SK-N-SH (cell line): Measurements from ENCODE around the gene PIK3R5. TPM values are rescaled to one million over a fixed set of nuclear protein-coding genes. Genes with fewer than 3 reads are reported as not detected.

Experiments used
- CTCF ChIA-PET: fragments of 300-600, 350-600 bp; formaldehyde crosslinking; extraction: SDS; loops from one replicate; lab custom pipeline; 2021; lab: Yijun Ruan, JAX
- POLR2A ChIA-PET: fragments of 350-600 bp; sonication (Branson Sonifier 250); formaldehyde crosslinking; extraction: SDS; loops from one replicate; lab custom pipeline; 2020; ENCODE audit warnings: antibody characterized with exemption, inconsistent platforms; lab: Yijun Ruan, JAX
- DNase-seq: peaks from one replicate; pipeline ENCODE4 v3.0.0; 2012
- H2AFZ ChIP-seq: fragments of 200-600 bp; sonication (generic); 2 replicates; pipeline ENCODE4 v1.8.1; 2016; ENCODE audit warnings: antibody characterized with exemption, mild to moderate bottlenecking, low read depth
- H3F3A ChIP-seq: fragments of 200-600 bp; sonication (generic); replicated peaks from 2 replicates; pipeline ENCODE3; 2016; ENCODE audit warnings: antibody characterized with exemption, mild to moderate bottlenecking; ENCODE audit not compliant: insufficient read depth
- H3K27ac ChIP-seq, 2 experiments: fragments of 200-500 bp in 1 of 2; fragments of 200-600 bp in 1 of 2; sonication (Bioruptor generic) in 1 of 2; sonication (generic), shearing (Covaris generic) in 1 of 2; 2 replicates each; pipeline versions ENCODE4 v1.5.1 to v1.6.1; 2014 to 2016; ENCODE audit warnings: low read depth in 2 of 2, inconsistent platforms in 1 of 2, low read length in 1 of 2, mild to moderate bottlenecking in 1 of 2, mixed read lengths in 1 of 2
- H3K27me3 ChIP-seq: fragments of 200-600 bp; sonication (generic), shearing (Covaris generic); 2 replicates; pipeline ENCODE4 v1.6.1; 2016; ENCODE audit warnings: mixed run types; ENCODE audit not compliant: insufficient read depth
- H3K36me3 ChIP-seq, 2 experiments: fragments of 200-500 bp in 1 of 2; fragments of 200-600 bp in 1 of 2; sonication (Bioruptor generic) in 1 of 2; sonication (generic) in 1 of 2; replicated peaks in 1 of 2; 2 replicates each; pipeline versions ENCODE3 to v1.5.1; 2014 to 2016; ENCODE audit warnings: low read length in 1 of 2, mild to moderate bottlenecking in 1 of 2; ENCODE audit not compliant: insufficient read depth in 2 of 2, control insufficient read depth in 1 of 2
- H3K4me1 ChIP-seq, 2 experiments: fragments of 200-500 bp in 1 of 2; fragments of 200-600 bp in 1 of 2; sonication (Bioruptor generic) in 1 of 2; sonication (generic), shearing (Covaris generic) in 1 of 2; 2 replicates each; pipeline versions ENCODE4 v1.5.1 to v1.6.1; 2014 to 2016; ENCODE audit warnings: low read depth in 1 of 2, low read length in 1 of 2, mixed run types in 1 of 2; ENCODE audit not compliant: insufficient read depth in 2 of 2, control insufficient read depth in 1 of 2
- H3K4me2 ChIP-seq: fragments of 200-600 bp; sonication (generic), shearing (Covaris generic); 2 replicates; pipeline ENCODE4 v1.6.1; 2017; ENCODE audit warnings: mixed run types
- H3K4me3 ChIP-seq, 2 experiments: fragments of 200-500 bp in 1 of 2; fragments of 200-600 bp in 1 of 2; sonication (Bioruptor generic) in 1 of 2; sonication (generic), shearing (Covaris generic) in 1 of 2; 2 replicates each; pipeline versions ENCODE4 v1.5.1 to v1.8.1; 2014 to 2016; ENCODE audit warnings: low read depth in 2 of 2, inconsistent platforms in 1 of 2, low read length in 1 of 2, mild to moderate bottlenecking in 1 of 2, mixed read lengths in 1 of 2, moderate library complexity in 1 of 2
- H3K79me2 ChIP-seq: fragments of 200-600 bp; sonication (generic); 2 replicates; pipeline ENCODE4 v1.8.1; 2017; ENCODE audit warnings: mild to moderate bottlenecking; ENCODE audit not compliant: insufficient read depth
- H3K9ac ChIP-seq: fragments of 200-600 bp; sonication (generic); 2 replicates; pipeline ENCODE4 v1.6.1; 2017; ENCODE audit warnings: mixed run types
- H3K9me2 ChIP-seq: fragments of 200-600 bp; sonication (generic); 2 replicates; pipeline ENCODE4 v1.6.1; 2017; ENCODE audit warnings: mixed run types
- H3K9me3 ChIP-seq: fragments of 200-600 bp; sonication (generic); 2 replicates; pipeline ENCODE4 v1.6.1; 2017; ENCODE audit warnings: mixed run types, mild to moderate bottlenecking, moderate library complexity
- H4K20me1 ChIP-seq: fragments of 200-600 bp; sonication (generic); 2 replicates; pipeline ENCODE4 v1.6.1; 2017; ENCODE audit warnings: mild to moderate bottlenecking, mixed run types; ENCODE audit not compliant: insufficient read depth
- CTCF ChIP-seq: fragments of 200-600 bp; sonication (generic); IDR thresholded peaks from 2 replicates; pipeline ENCODE4 v1.6.1; 2017; ENCODE audit warnings: antibody characterized with exemption, mild to moderate bottlenecking, moderate library complexity
- ELF1 ChIP-seq: IDR thresholded peaks from 2 replicates; pipeline ENCODE4 v1.4.0; 2012
- FOXM1 ChIP-seq: IDR thresholded peaks from 2 replicates; pipeline ENCODE4 v1.4.0; 2012; ENCODE audit warnings: low read depth, mild to moderate bottlenecking
- GATA2 ChIP-seq: sonication (generic); formaldehyde crosslinking; IDR thresholded peaks from 2 replicates; pipeline ENCODE4 v1.5.0; 2020; ENCODE audit warnings: mild to moderate bottlenecking, missing genetic modification reagents
- RAD21 ChIP-seq: IDR thresholded peaks from 2 replicates; pipeline ENCODE4 v1.6.1; 2012; ENCODE audit warnings: mild to moderate bottlenecking, low read length
- SMC3 ChIP-seq: IDR thresholded peaks from 2 replicates; pipeline ENCODE4 v1.6.1; 2012; ENCODE audit warnings: low read depth, low read length, improper control_type of control experiment
- WGBS: methylation state at CpG from one replicate; pipeline ENCODE4 v1.1.6; 2017; ENCODE audit warnings: low lambda C conversion rate; 5-methylcytosine and 5-hydroxymethylcytosine counted together
- polyA plus RNA-seq, 3 experiments: library from polyadenylated mRNA; depleted of rRNA; stranded (reverse); fragments of >200 nt; gene quantifications; 2 replicates each; pipeline ENCODE4 v1.2.3, GENCODE V29; 2012
- TF ChIP-seq, protein P1 (sequence below): IDR thresholded peaks from 2 replicates; pipeline ENCODE4; 2012
- TF ChIP-seq, protein P2 (sequence below): IDR thresholded peaks from 2 replicates; pipeline ENCODE4 v1.6.1; 2012; ENCODE audit warnings: mild to moderate bottlenecking, low read depth, low read length, moderate library complexity

The PIK3R5 gene
- polyA plus RNA-seq, 1 of the 3 experiments (the other 2 are of a cell fraction): not detected

DNA sequence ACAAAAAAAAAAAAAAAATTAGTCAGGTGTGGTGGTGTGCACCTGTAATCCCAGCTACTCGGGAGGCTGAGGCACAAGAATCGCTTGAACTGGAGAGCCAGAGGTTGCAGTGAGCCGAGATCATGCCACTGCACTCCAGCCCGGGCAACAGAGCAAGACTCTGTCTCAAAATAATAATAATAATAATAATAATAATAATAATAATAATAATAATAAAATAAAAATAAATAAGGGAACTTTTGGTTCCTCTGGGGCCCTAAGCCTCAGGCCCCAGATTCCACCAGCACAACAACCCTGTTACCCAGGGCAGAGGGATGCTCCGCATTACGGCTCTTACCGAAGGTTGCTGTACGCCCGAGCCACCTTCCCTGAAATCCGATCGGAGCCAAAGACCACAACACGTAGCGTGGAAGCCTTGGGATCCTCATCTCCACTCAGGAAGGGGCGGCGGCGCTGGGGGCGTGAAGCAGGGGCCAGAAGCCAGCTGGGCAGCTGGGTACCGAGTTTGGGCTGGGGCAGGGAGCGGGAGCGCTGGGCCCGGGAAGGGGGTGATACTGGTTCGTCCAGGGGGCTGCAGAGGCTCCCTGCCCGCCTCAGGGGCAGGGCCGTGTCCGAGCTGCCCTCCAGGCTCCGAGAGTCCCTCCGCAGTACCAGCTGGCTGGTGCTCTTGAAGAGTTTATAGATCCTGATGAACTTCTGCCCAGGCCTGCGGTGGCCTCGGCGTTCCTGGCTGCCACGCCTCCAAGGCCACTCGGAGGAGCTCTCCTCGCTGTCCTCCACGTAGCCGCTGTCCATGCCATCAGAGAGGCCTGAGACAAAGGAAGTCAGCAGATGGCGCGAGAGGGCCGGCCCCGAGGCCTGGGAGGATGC lies 77.4 kb downstream of the PIK3R5 start:
- Histone ChIP-seq H3K4me1 (no peaks in the 10 kb centered on the region), H3K4me3 (no peak overlapping the region), H3K27ac (no peak overlapping the region), H3K27me3 (no peaks in the 10 kb centered on the region; the same call in 1 of the 2 replicates), H2AFZ (no peak overlapping the region), H3K9ac (no peak overlapping the region), H3K9me3 (no peaks in the 10 kb centered on the region), H3K4me2 (no peak overlapping the region), H3K36me3 (no peaks in the 10 kb centered on the region), H3K79me2 (no peaks in the 10 kb centered on the region), H3F3A (no peaks in the 10 kb centered on the region), H3K9me2 (no peaks in the 10 kb centered on the region), H4K20me1 (no peaks in the 10 kb centered on the region)
- 45% methylated on average over 13 of the region's 39 CpGs for WGBS
- ChIA-PET POLR2A (no interaction called here), CTCF (interaction anchor here (0.7 to 1.5 kb wide), 6 partner anchors 17 to 644 kb away, joined by 3 to 8 read pairs (median 3); no protein-coding TSS in a partner anchor)
- DNase-seq: peak; percentile 66
- TF ChIP-seq CTCF (peak; percentile 52), SMC3 (peak; percentile 40), ELF1 (no peak), RAD21 (peak; percentile 57)
- TF ChIP-seq, protein P1, sequence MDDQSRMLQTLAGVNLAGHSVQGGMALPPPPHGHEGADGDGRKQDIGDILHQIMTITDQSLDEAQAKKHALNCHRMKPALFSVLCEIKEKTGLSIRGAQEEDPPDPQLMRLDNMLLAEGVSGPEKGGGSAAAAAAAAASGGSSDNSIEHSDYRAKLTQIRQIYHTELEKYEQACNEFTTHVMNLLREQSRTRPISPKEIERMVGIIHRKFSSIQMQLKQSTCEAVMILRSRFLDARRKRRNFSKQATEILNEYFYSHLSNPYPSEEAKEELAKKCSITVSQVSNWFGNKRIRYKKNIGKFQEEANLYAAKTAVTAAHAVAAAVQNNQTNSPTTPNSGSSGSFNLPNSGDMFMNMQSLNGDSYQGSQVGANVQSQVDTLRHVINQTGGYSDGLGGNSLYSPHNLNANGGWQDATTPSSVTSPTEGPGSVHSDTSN: no peak
- TF ChIP-seq, protein P2, sequence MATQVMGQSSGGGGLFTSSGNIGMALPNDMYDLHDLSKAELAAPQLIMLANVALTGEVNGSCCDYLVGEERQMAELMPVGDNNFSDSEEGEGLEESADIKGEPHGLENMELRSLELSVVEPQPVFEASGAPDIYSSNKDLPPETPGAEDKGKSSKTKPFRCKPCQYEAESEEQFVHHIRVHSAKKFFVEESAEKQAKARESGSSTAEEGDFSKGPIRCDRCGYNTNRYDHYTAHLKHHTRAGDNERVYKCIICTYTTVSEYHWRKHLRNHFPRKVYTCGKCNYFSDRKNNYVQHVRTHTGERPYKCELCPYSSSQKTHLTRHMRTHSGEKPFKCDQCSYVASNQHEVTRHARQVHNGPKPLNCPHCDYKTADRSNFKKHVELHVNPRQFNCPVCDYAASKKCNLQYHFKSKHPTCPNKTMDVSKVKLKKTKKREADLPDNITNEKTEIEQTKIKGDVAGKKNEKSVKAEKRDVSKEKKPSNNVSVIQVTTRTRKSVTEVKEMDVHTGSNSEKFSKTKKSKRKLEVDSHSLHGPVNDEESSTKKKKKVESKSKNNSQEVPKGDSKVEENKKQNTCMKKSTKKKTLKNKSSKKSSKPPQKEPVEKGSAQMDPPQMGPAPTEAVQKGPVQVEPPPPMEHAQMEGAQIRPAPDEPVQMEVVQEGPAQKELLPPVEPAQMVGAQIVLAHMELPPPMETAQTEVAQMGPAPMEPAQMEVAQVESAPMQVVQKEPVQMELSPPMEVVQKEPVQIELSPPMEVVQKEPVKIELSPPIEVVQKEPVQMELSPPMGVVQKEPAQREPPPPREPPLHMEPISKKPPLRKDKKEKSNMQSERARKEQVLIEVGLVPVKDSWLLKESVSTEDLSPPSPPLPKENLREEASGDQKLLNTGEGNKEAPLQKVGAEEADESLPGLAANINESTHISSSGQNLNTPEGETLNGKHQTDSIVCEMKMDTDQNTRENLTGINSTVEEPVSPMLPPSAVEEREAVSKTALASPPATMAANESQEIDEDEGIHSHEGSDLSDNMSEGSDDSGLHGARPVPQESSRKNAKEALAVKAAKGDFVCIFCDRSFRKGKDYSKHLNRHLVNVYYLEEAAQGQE: peak; percentile 49; the same call in 1 of the 2 replicates

- Histone ChIP-seq H3K9me3 (no peaks in the 10 kb centered on the region), H3K36me3 (no peaks in the 10 kb centered on the region), H3K9me2 (no peaks in the 10 kb centered on the region), H3K4me3 (no peak overlapping the region), H3K27ac (no peak overlapping the region)
- no peak for DNase-seq
- TF ChIP-seq RAD21: no peak
- TF ChIP-seq GATA2 (CRISPR knock-in tag): no peak
- TF ChIP-seq, protein P1: no peak
- no peak for TF ChIP-seq FOXM1
- TF ChIP-seq, all 33 proteins: peak for 0
- H2AFZ ChIP-seq: no peak overlapping the region
- CTCF ChIA-PET: no interaction called here
- peaks cover 6% of the 10 kb centered on the region for H3K27me3 ChIP-seq
- no peaks in the 10 kb centered on the region for H3K79me2 ChIP-seq
- H3K4me1 ChIP-seq: no peaks in the 10 kb centered on the region
- POLR2A ChIA-PET: no interaction called here
- H3K9ac ChIP-seq: no peak overlapping the region
- H3F3A ChIP-seq: no peaks in the 10 kb centered on the region
- 64% methylated on average over 8 of the region's 11 CpGs for WGBS
- H3K4me2 ChIP-seq: no peak overlapping the region
- no peaks in the 10 kb centered on the region for H4K20me1 ChIP-seq
Measured at GRCh38 chr17:8887301-8887700, 78.2 kb downstream of the PIK3R5 start.
